Measurements from ENCODE around the gene KCNQ1.

KCNQ1 gene

GRCh38 chr11:2794046-2794967 is 349.5 kb downstream of the KCNQ1 start:
- no peak for ATAC-seq
- TF ChIP-seq ARNTL (CRISPR knock-in tag; IDR thresholded peaks at IDR 0.05; ENCODE audit: borderline replicate concordance, low read depth) (no peak), OSR1 (CRISPR knock-in tag; IDR thresholded peaks at IDR 0.05) (no peak), ZFP30 (CRISPR knock-in tag; IDR thresholded peaks at IDR 0.05) (no peak), CREB5 (CRISPR knock-in tag; IDR thresholded peaks at IDR 0.05; ENCODE audit: low read depth) (no peak), POU6F1 (CRISPR knock-in tag; IDR thresholded peaks at IDR 0.05; ENCODE audit: borderline replicate concordance, low read depth) (no peak), TSHZ2 (CRISPR knock-in tag; IDR thresholded peaks at IDR 0.05) (no peak), ZNF70 (CRISPR knock-in tag; IDR thresholded peaks at IDR 0.05) (no peak), PPARA (CRISPR knock-in tag; IDR thresholded peaks at IDR 0.05; ENCODE audit: borderline replicate concordance) (no peak), TOX (CRISPR knock-in tag; IDR thresholded peaks at IDR 0.05; ENCODE audit: borderline replicate concordance) (no peak), TCF4 (CRISPR knock-in tag; IDR thresholded peaks at IDR 0.05; ENCODE audit: borderline replicate concordance) (no peak), ESRRG (CRISPR knock-in tag; IDR thresholded peaks at IDR 0.05) (no peak), BACH2 (CRISPR knock-in tag; IDR thresholded peaks at IDR 0.05; ENCODE audit: borderline replicate concordance) (no peak), ZC3H10 (CRISPR knock-in tag; IDR thresholded peaks at IDR 0.05) (no peak), ZFP3 (CRISPR knock-in tag; IDR thresholded peaks at IDR 0.05) (no peak), CSRNP3 (CRISPR knock-in tag; IDR thresholded peaks at IDR 0.05) (no peak), SNAI2 (CRISPR knock-in tag; IDR thresholded peaks at IDR 0.05) (no peak), CSDC2 (CRISPR knock-in tag; IDR thresholded peaks at IDR 0.05) (no peak), ISL1 (CRISPR knock-in tag; IDR thresholded peaks at IDR 0.05) (no peak), GLIS3 (CRISPR knock-in tag; IDR thresholded peaks at IDR 0.05) (no peak)

GRCh38 chr11:2794968-2795322 is 350.1 kb downstream of the KCNQ1 start:
- no peak for ATAC-seq
- TF ChIP-seq ISL1 (CRISPR knock-in tag; IDR thresholded peaks at IDR 0.05) (no peak), ZNF8 (CRISPR knock-in tag; IDR thresholded peaks at IDR 0.05) (no peak), ESRRG (CRISPR knock-in tag; IDR thresholded peaks at IDR 0.05) (no peak), TCF4 (CRISPR knock-in tag; IDR thresholded peaks at IDR 0.05; ENCODE audit: borderline replicate concordance) (no peak), GLIS3 (CRISPR knock-in tag; IDR thresholded peaks at IDR 0.05) (no peak), ARNTL (CRISPR knock-in tag; IDR thresholded peaks at IDR 0.05; ENCODE audit: borderline replicate concordance, low read depth) (no peak), CREB5 (CRISPR knock-in tag; IDR thresholded peaks at IDR 0.05; ENCODE audit: low read depth) (no peak), RARB (CRISPR knock-in tag; IDR thresholded peaks at IDR 0.05) (no peak), ZFP30 (CRISPR knock-in tag; IDR thresholded peaks at IDR 0.05) (no peak), ZNF70 (CRISPR knock-in tag; IDR thresholded peaks at IDR 0.05) (no peak), TSHZ2 (CRISPR knock-in tag; IDR thresholded peaks at IDR 0.05) (no peak), ZNF565 (CRISPR knock-in tag; conservative IDR thresholded peaks at IDR 0.05; ENCODE audit: low read depth) (no peak), OSR1 (CRISPR knock-in tag; IDR thresholded peaks at IDR 0.05) (no peak), SNAI2 (CRISPR knock-in tag; IDR thresholded peaks at IDR 0.05) (no peak), CSRNP3 (CRISPR knock-in tag; IDR thresholded peaks at IDR 0.05) (no peak), POU6F1 (CRISPR knock-in tag; IDR thresholded peaks at IDR 0.05; ENCODE audit: borderline replicate concordance, low read depth) (no peak), PPARA (CRISPR knock-in tag; IDR thresholded peaks at IDR 0.05; ENCODE audit: borderline replicate concordance) (no peak), CSDC2 (CRISPR knock-in tag; IDR thresholded peaks at IDR 0.05) (no peak)

Measured in SK-N-SH treated with all-trans-retinoic acid at 6 μM for 48 hours (cell line).